HG02759 (cell line): ENCODE data around the gene RMND1.
"Not testable (repeated sequence)": the region's sequence is repeated elsewhere in the genome, so short reads cannot be mapped to it uniquely, and the experiment has no call there.

Experiments
- ATAC-seq: cut with Tn5 transposase; IDR thresholded peaks from one replicate; pipeline ENCODE4 v1.9.1; 2021; ENCODE audit warnings: mild to moderate bottlenecking, moderate library complexity; ENCODE audit not compliant: unreplicated experiment

Gene RMND1

GRCh38 chr6:151357758-151358436 lies 94.0 kb downstream of the RMND1 start:
- no peak for ATAC-seq

- not testable (repeated sequence) for ATAC-seq
Measured at GRCh38 chr6:151356983-151357382, 94.9 kb downstream of the RMND1 start.
